ENCODE results near the gene SPECC1L.

Gene SPECC1L

DNA sequence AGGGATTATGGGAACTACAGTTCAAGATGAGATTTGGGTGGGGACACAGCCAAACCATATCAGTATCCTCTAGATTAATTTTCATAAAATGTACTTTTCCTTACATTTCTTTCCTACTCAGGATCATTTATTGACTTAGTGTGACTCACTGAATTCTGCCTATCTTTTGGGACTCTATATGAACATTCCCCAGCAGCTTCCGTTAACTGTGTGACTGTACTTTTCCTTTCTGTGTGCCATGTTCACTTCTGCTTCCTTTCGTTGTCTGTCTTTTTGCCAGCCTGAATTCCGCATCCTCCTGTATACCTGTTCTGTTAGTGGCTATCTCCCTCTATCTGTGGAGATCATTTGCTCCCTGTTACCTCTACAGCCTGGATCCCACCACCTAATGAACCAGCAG is 48.8 kb downstream of the SPECC1L start:
- TF ChIP-seq, protein P1, sequence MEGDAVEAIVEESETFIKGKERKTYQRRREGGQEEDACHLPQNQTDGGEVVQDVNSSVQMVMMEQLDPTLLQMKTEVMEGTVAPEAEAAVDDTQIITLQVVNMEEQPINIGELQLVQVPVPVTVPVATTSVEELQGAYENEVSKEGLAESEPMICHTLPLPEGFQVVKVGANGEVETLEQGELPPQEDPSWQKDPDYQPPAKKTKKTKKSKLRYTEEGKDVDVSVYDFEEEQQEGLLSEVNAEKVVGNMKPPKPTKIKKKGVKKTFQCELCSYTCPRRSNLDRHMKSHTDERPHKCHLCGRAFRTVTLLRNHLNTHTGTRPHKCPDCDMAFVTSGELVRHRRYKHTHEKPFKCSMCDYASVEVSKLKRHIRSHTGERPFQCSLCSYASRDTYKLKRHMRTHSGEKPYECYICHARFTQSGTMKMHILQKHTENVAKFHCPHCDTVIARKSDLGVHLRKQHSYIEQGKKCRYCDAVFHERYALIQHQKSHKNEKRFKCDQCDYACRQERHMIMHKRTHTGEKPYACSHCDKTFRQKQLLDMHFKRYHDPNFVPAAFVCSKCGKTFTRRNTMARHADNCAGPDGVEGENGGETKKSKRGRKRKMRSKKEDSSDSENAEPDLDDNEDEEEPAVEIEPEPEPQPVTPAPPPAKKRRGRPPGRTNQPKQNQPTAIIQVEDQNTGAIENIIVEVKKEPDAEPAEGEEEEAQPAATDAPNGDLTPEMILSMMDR (IDR thresholded peaks at IDR 0.05; ENCODE audit: low read depth, low read length): no peak
- in situ Hi-C loops (cut with HindIII; ENCODE audit: low sequenced_read_pairs): no loop called here
- no peak overlapping the region for H3K4me3 ChIP-seq (ENCODE audit: low read depth, low read length)
- peak; percentile 52 for DNase-seq (ENCODE audit: low read depth, low spot score)

DNA sequence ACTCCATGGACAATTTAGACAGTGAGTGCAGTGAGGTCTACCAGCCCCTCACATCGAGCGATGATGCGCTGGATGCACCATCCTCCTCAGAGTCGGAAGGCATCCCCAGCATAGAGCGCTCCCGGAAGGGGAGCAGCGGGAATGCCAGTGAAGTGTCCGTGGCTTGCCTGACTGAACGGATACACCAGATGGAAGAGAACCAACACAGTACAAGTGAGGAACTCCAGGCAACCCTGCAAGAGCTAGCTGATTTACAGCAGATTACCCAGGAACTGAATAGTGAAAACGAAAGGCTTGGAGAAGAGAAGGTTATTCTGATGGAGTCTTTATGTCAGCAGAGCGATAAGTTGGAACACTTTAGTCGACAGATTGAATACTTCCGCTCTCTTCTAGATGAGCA is 51.4 kb downstream of the SPECC1L start:
- TF ChIP-seq, protein P1 (IDR thresholded peaks at IDR 0.05; ENCODE audit: low read depth, low read length): no peak
- in situ Hi-C loops (cut with HindIII; ENCODE audit: low sequenced_read_pairs): no loop called here

DNA sequence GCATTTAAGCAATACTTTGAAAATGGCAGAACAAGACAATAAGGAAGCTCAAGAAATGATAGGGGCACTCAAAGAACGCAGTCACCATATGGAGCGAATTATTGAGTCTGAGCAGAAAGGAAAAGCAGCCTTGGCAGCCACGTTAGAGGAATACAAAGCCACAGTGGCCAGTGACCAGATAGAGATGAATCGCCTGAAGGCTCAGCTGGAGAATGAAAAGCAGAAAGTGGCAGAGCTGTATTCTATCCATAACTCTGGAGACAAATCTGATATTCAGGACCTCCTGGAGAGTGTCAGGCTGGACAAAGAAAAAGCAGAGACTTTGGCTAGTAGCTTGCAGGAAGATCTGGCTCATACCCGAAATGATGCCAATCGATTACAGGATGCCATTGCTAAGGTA is 51.9 kb downstream of the SPECC1L start:
- TF ChIP-seq, protein P1 (IDR thresholded peaks at IDR 0.05; ENCODE audit: low read depth, low read length): no peak
- H3K4me3 ChIP-seq (ENCODE audit: low read depth, low read length): no peak overlapping the region
- DNase-seq (ENCODE audit: low read depth, low spot score): no peak
- in situ Hi-C loops (cut with HindIII; ENCODE audit: low sequenced_read_pairs): no loop called here

More for the DNA sequence above, 51.4 kb downstream of the SPECC1L start:
- H3K4me3 ChIP-seq (ENCODE audit: low read depth, low read length): no peak overlapping the region
- no peak for DNase-seq (ENCODE audit: low read depth, low spot score)

DNA sequence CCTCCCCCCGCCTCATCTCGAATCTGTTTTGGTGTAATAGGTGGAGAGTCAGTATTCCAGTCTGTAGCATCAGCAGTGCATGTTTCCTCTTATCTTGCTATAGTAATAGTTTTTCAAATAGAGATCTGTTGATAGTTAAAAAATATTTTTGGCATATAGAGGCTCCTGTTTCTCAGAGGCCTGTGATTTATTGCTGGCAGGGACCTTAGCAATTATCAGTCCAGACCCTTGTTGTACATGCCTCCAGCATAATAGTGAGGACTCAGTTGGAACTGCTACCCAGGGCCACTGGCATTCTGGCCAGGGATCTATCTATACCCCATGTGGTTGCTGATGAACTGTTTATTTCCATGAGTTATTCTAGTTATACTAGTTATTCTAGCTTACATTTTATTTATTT is 52.6 kb downstream of the SPECC1L start:
- in situ Hi-C loops (cut with HindIII; ENCODE audit: low sequenced_read_pairs): no loop called here
- TF ChIP-seq, protein P1 (IDR thresholded peaks at IDR 0.05; ENCODE audit: low read depth, low read length): no peak
- DNase-seq (ENCODE audit: low read depth, low spot score): no peak
- H3K4me3 ChIP-seq (ENCODE audit: low read depth, low read length): no peak overlapping the region

DNA sequence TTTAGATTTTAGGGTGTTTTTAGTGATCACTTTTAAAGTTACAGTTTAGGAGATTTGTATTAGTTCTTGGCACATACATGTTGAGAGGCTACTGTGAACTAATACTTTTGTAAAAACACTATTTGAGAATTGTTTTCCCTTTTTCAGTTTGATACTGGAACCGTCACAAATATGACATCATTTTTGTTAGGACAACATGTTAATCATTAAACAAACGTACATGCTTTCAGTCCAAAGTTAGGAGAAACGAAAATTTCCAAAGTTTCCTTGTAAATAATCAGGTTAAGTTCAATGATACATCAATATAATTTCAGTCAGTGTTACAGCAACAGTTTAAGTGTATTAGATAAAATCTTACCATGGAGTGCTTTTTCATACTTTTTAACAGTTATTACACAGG is 53.1 kb downstream of the SPECC1L start:
- in situ Hi-C loops (cut with HindIII; ENCODE audit: low sequenced_read_pairs): no loop called here
- TF ChIP-seq, protein P1 (IDR thresholded peaks at IDR 0.05; ENCODE audit: low read depth, low read length): no peak
- no peak overlapping the region for H3K4me3 ChIP-seq (ENCODE audit: low read depth, low read length)
- DNase-seq (ENCODE audit: low read depth, low spot score): no peak

DNA sequence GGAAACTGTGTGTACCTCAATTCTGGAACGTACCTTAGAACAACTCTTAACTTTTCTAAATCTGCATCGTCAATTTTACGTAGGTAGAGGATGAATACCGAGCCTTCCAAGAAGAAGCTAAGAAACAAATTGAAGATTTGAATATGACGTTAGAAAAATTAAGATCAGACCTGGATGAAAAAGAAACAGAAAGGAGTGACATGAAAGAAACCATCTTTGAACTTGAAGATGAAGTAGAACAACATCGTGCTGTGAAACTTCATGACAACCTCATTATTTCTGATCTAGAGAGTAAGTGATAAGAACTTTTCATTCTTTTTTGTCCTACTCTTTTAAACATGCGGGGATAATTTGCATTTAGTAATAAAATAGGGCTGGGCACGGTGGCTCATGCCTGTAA is 53.5 kb downstream of the SPECC1L start:
- H3K4me3 ChIP-seq (ENCODE audit: low read depth, low read length): no peak overlapping the region
- TF ChIP-seq, protein P1 (IDR thresholded peaks at IDR 0.05; ENCODE audit: low read depth, low read length): no peak
- in situ Hi-C loops (cut with HindIII; ENCODE audit: low sequenced_read_pairs): no loop called here
- DNase-seq (ENCODE audit: low read depth, low spot score): no peak

Data from astrocyte of the spinal cord (primary cell).